NCI-H128 (cell line): ENCODE results near the gene DHX16.

ENCODE experiments used
- DNase-seq: peaks from one replicate; lab custom pipeline; 2025; ENCODE audit not compliant: unreplicated experiment; lab: John Stamatoyannopoulos, UW

Gene DHX16

GRCh38 chr6:30696432-30696831, 23.6 kb upstream of the DHX16 start:
- DNase-seq: no peak

- DNase-seq: no peak
Measured at GRCh38 chr6:30691208-30691847, 18.5 kb upstream of the DHX16 start.

- peak; percentile 28 for DNase-seq
Measured at GRCh38 chr6:30690403-30691207, 17.8 kb upstream of the DHX16 start, which contains the start of gene NRM. TSS of gene NRM (minus strand) at chr6:30690984. CDS start at chr6:30690974, 10 bp downstream.

GRCh38 chr6:30689985-30690384, 17.2 kb upstream of the DHX16 start:
- DNase-seq: no peak

GRCh38 chr6:30689022-30689865, 16.4 kb upstream of the DHX16 start:
- no peak for DNase-seq

GRCh38 chr6:30688569-30688968, 15.8 kb upstream of the DHX16 start:
- DNase-seq: no peak

- DNase-seq: no peak
Measured at GRCh38 chr6:30687659-30688431, 15.0 kb upstream of the DHX16 start.

- DNase-seq: peak; percentile 54
Measured at GRCh38 chr6:30686908-30687658, 14.3 kb upstream of the DHX16 start.

- no peak for DNase-seq
Measured at GRCh38 chr6:30686009-30686907, 13.5 kb upstream of the DHX16 start, which contains the start of gene PPP1R18. TSS of gene PPP1R18 (minus strand) at chr6:30686645. CDS start at chr6:30686018, 627 bp downstream.

GRCh38 chr6:30685157-30686008, 12.6 kb upstream of the DHX16 start:
- no peak for DNase-seq

- no peak for DNase-seq
Measured at GRCh38 chr6:30684386-30685156, 11.8 kb upstream of the DHX16 start.

GRCh38 chr6:30683980-30684338, 11.2 kb upstream of the DHX16 start:
- no peak for DNase-seq

- DNase-seq: no peak
Measured at GRCh38 chr6:30683183-30683979, 10.6 kb upstream of the DHX16 start.

- no peak for DNase-seq
Measured at GRCh38 chr6:30682143-30683117, 9.6 kb upstream of the DHX16 start.

- DNase-seq: no peak
Measured at GRCh38 chr6:30681766-30682142, 8.9 kb upstream of the DHX16 start.
